Diencephalon (tissue), 1 donor: ENCODE results near the gene DBN1. TPM values are rescaled to one million over a fixed set of nuclear protein-coding genes. Genes with fewer than 3 reads are reported as not detected.

Source experiments
- total RNA-seq: library from RNA; depleted of rRNA; stranded (reverse); fragments of >200 nt; gene quantifications from one replicate; pipeline ENCODE4 v1.2.3, GENCODE V29; 2014

DBN1 gene
- total RNA-seq, result 161 TPM

DNA sequence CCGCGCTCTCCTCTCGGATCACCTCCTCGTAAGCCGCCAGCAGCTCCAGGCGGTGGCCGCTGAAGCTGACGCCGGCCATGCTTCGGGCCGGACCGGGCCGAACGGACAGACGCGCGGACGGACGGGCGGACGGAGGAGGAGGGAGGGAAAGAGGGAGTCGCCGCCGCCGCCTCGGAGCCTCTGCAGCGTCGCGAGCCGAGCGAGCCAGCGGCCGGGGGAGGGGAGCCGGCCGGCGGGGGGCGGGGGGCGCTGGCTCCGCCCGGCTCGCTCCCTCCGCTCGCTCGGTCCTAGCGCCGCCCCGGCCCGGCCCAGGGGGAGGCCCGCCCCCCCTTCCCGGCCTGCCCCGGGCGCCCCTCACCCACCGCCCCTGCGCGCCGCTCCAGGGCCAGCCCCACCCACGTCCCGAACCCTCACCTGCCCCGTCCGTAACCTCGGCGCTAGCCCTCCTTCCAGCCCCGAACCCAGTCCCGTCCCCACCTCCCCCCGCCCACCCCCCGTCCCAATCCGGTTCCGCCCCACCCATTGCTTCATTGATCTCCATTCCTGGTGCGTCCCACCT is at the start of gene DBN1:
Gene DBN1 (minus strand): TSS at position 192 of the 559 bp plus-strand sequence. CDS start 113 bp downstream, at position 79.

DNA sequence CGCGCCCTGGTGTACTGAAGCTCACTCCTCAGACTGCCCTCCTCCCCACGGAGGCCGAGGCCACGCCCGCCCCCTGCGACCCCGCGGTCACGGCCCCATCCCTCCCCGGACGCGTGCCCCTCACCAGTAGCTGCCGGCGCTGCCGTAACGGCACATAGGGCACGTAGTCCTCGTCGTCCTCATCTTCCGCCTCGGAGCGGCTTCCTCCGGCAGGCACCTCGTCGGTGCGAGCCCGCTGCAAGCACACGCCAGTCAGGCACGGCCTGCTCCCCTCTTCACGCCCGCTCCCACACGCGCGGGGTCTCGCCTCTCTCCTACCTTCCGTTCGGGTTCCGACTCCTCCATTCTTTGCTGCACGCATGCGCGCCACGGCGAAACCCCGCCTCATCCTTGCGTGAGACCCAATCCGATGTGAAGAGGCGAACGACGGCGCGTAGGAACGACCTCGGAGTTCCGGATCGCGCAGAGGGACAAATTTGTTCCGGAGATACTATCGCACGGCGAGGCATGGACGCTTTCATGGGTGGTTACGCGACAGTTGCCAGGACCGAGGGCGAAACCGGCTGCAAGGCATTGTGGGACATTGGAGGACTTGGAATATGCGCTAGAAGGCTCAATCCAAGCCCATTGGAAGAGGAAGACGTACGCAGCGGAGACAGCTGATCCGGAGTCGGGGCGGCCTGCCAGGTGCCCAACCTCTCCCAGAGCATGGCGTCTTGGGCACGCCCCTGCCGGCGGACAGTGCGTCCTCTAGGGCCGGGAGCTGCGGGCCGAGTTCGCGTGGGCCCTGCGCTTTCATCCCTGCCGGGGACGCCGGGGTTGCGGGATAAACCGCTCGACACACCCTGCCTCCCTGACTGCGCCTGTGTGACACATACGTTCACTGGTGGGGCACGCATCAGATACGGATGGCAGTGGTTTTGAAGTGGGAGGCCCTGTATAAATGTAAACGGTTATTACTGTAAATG is 43.5 kb upstream of the DBN1 start, which contains the start of gene DDX41:
Gene DDX41 (minus strand): TSS at position 361 of the 968 bp plus-strand sequence. CDS start 16 bp downstream, at position 345.

DNA sequence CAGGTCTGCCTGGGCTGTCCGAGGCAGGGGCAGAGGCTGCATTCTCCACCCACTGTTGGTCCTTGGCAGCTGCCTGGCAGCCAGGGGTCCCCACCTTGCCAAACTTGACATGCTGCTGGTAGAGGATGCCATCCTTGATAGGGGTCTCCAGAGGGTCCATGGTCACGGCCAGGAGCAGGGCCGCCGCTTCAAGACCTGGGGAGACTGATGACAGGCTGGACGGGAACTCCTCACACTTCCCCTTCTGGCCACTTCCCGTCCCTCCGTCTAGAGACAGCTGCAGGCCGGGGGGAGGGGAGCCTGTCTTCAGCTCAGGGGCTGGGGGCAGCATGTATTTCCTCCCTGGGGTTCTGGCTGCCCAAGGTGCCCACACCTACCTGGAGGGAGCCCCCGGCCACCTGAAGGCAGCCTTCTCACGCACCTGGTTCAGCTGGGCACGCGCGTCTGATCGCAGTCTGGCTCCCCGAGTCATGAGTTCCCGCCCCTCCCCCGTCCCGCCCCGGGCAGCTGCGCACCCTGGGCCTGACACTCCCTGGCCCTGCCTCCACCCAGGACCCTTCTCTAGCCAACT is 36.0 kb upstream of the DBN1 start, which contains the start of gene DOK3:
Gene DOK3 (minus strand): TSS at position 446 of the 571 bp plus-strand sequence. CDS start 286 bp downstream, at position 160.

DNA sequence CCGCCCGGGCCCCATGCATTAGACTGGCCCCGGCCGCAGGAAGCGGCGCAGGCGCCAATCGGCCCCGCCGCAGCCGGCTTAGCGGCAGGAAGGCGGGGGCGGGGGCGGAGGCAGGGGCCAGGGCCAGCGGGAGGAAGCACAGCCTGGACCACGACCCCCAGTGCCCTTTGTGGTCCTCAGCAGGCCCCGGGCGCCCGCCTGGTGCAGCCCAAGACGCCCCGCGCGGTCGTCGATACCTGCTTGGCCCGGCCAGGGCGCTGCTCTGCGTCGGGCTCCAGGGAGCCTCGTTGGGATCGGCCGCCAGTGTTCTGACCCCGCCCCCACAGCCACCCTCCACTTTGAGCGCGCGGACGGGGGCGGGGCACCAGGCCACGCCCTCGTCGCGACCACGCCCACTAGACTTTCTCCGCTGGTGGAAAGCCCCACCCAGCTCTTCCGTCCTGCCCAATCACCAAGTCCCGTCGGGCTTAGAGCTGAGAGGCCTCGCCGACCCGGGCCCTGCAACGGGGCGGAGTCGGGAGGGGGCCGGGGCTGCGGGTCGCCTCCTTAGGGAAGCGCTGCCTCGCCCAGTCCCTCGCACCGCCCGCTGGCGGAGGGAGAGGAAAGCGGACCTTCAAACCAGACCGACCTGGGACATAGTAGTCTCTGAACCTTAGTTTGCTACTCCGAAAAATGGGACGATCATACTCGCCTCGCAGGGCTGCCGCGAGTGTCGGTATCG is 24.0 kb upstream of the DBN1 start, which contains the start of gene PDLIM7:
Gene PDLIM7 (minus strand): TSS at position 313 of the 721 bp plus-strand sequence. CDS start 1,092 bp downstream, outside the sequence.

DNA sequence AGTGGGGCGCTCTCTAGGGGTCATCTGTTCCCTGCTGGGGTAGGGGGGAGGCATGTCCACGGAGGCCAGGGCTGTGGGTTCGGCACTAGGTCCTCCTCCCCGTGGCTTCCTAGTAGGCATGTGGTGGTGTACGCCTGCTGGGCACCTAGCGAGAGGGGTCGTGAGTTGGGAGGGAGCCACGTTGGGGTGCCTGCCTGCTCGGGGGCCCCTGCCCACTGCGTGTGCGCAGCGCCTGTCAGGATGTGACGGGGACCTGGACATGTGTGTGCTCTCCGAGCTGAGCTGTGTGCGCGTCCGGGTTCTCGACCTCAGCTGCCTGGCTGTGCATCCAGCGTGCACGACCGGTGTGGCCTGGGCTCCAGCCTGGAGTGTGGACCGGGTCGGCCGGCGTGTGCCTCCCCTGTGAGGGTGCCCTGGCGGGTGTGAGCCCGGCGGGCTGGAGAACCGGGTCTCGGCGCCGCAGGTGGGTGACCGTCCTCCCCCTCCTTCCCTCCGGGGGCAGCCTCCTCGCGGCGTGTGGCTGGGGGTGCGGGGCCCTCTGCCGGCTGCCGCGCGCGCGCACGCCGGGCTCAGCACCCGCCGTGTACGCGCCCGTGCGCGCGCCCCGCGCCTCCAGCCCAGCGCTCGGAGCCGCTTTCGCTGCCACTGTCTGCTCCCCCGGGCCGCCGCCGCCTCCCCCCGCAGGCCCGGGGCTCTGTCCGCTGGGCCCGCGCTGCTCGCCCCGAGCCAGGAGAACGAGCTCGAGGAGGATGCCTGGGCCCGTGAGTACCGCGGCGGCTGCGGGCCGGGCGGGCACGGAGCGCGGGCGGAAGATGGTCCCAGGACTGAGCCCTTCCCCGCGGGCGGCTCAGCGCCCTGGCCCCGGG is 27.0 kb downstream of the DBN1 start, which contains the start of gene PRR7:
Gene PRR7 (plus strand): TSS at position 615 of the 866 bp plus-strand sequence. CDS start 8,254 bp downstream, outside the sequence.

DNA sequence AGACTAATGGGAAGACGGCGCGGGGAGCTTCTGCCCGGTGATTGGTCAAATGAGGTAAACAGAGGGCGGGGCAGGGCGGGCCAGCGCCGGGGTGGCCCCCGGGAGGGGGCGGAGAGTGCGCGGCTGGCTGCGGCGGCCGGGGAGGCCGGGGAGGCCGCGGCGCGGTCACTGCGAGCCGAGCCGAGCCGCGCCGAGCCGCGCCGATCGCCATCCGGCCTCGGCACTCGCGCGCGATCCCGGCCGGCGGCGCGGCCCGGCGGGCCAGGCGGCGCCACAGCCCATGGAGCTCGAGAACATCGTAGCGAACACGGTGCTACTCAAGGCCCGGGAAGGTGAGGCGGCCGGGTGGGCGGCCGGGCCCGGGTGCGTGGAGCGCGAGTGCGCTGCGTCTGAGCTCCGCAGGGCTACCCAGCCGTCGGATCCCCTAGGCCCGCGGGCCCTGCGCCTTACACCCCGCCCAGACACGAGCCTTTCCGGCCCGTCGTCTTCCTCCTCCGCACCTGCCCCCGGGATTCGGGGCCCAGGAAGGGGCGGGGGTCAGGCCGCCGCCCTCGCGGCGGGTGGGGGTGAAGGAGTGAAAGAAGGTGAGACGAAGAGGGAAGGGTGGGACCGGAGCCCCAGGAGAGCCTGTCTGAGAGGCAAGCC is 46.7 kb downstream of the DBN1 start, which contains the start of gene GRK6:
Gene GRK6 (plus strand): TSS at position 111 of the 645 bp plus-strand sequence. CDS start 170 bp downstream, at position 281.

DNA sequence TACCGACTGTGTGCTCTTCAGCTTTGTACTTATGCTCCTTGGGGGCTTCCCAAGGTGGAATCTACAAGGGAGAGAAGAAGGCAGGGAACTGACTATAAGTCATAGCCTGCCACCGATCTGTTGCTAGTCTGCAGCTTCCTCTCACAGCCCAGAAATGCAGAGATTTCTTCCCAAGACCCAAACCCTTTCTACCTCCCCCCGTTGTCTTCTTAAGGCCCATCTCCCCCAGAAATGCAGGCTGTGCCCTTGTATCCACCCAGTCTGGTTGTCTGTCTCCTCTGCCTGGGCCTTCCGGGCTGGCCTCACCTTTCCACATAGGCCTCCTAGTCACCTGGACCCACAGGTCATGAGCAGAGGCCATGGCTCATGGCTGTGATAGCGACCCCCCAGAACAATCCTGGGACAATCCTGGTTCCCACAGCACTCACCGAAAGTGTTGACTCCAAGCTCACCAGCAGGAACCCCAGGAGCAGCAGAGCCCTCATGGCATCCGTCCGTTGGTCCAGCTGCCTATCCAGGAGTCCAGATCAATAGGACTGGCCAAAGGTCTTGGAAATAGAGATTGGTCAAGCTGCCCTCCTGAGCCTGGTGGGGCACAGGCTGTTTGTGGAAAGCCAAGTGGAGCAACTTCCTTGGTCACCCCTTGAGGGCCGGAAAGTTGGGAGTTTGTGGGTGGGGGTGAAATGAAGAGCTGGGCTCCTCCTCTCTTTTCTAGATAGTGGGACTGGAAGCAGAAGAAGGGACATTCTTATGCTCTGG is 64.2 kb downstream of the DBN1 start, which contains the start of gene F12:
Gene F12 (minus strand): TSS at position 522 of the 759 bp plus-strand sequence. CDS start 37 bp downstream, at position 485.

Other genes starting within 250 kb of the DBN1 start
- gene RAB24, start 169.9 kb downstream of the DBN1 start, total RNA-seq, result 15.2 TPM
- gene PRELID1, start 169.8 kb downstream of the DBN1 start, total RNA-seq, result 48.2 TPM
- gene MXD3, start 161.7 kb downstream of the DBN1 start, total RNA-seq, result 4.4 TPM
- 90.0 TPM for gene LMAN2, start 122.0 kb downstream of the DBN1 start, total RNA-seq
- 10.1 TPM for gene RGS14, start 115.7 kb downstream of the DBN1 start, total RNA-seq
- gene SLC34A1, start 89.2 kb downstream of the DBN1 start, total RNA-seq, result not detected
- not detected for gene PFN3, start 73.0 kb downstream of the DBN1 start, total RNA-seq
- gene F12, start 64.1 kb downstream of the DBN1 start, total RNA-seq, result 7.4 TPM
- 25.4 TPM for gene GRK6, start 47.0 kb downstream of the DBN1 start, total RNA-seq
- 17.1 TPM for gene PRR7, start 26.8 kb downstream of the DBN1 start, total RNA-seq
- gene PDLIM7, start 24.0 kb upstream of the DBN1 start, total RNA-seq, result 8.1 TPM
- gene DOK3, start 36.2 kb upstream of the DBN1 start, total RNA-seq, result 4.4 TPM
- 68.3 TPM for gene DDX41, start 43.3 kb upstream of the DBN1 start, total RNA-seq
- 40.1 TPM for gene FAM193B, start 80.9 kb upstream of the DBN1 start, total RNA-seq
- gene TMED9, start 118.6 kb upstream of the DBN1 start, total RNA-seq, result 44.8 TPM
- 18.9 TPM for gene B4GALT7, start 126.5 kb upstream of the DBN1 start, total RNA-seq